ENCODE results near the gene RPL34.
"Not testable (repeated sequence)": the region's sequence is repeated elsewhere in the genome, so short reads cannot be mapped to it uniquely, and the experiment has no call there.

RPL34 gene

GRCh38 chr4:108620101-108620932, at the start of gene RPL34:
TSS of gene RPL34 (plus strand) at chr4:108620576. CDS start at chr4:108621960, 1,384 bp downstream.
- peak; percentile 97 for DNase-seq (ENCODE audit: low spot score)

- DNase-seq (ENCODE audit: low spot score): peak; percentile 45
Observed at GRCh38 chr4:108570993-108571569, 49.3 kb upstream of the RPL34 start.

- no peak for DNase-seq (ENCODE audit: low spot score)
Observed at GRCh38 chr4:108574402-108574801, 46.0 kb upstream of the RPL34 start.

- DNase-seq (ENCODE audit: low spot score): no peak
Observed at GRCh38 chr4:108581083-108581482, 39.3 kb upstream of the RPL34 start.

GRCh38 chr4:108586778-108587177, 33.6 kb upstream of the RPL34 start:
- no peak for DNase-seq (ENCODE audit: low spot score)

- no peak for DNase-seq (ENCODE audit: low spot score)
Observed at GRCh38 chr4:108588878-108589277, 31.5 kb upstream of the RPL34 start.

GRCh38 chr4:108589961-108590360, 30.4 kb upstream of the RPL34 start:
- DNase-seq (ENCODE audit: low spot score): no peak

- DNase-seq (ENCODE audit: low spot score): peak; percentile 8
Observed at GRCh38 chr4:108590776-108591175, 29.6 kb upstream of the RPL34 start.

- DNase-seq (ENCODE audit: low spot score): no peak
Observed at GRCh38 chr4:108592674-108592986, 27.7 kb upstream of the RPL34 start.

GRCh38 chr4:108594296-108594695, 26.1 kb upstream of the RPL34 start:
- not testable (repeated sequence) for DNase-seq (ENCODE audit: low spot score)

GRCh38 chr4:108596344-108596743, 24.0 kb upstream of the RPL34 start:
- DNase-seq (ENCODE audit: low spot score): no peak

- no peak for DNase-seq (ENCODE audit: low spot score)
Observed at GRCh38 chr4:108601106-108601505, 19.3 kb upstream of the RPL34 start.

- no peak for DNase-seq (ENCODE audit: low spot score)
Observed at GRCh38 chr4:108601532-108601931, 18.8 kb upstream of the RPL34 start.

- DNase-seq (ENCODE audit: low spot score): no peak
Observed at GRCh38 chr4:108602163-108602562, 18.2 kb upstream of the RPL34 start.

GRCh38 chr4:108607079-108607815, 13.1 kb upstream of the RPL34 start:
- DNase-seq (ENCODE audit: low spot score): no peak

- no peak for DNase-seq (ENCODE audit: low spot score)
Observed at GRCh38 chr4:108611365-108611764, 9.0 kb upstream of the RPL34 start.

- no peak for DNase-seq (ENCODE audit: low spot score)
Observed at GRCh38 chr4:108612365-108612764, 8.0 kb upstream of the RPL34 start.

GRCh38 chr4:108619372-108620100, 840 bp upstream of the RPL34 start:
- DNase-seq (ENCODE audit: low spot score): no peak

- no peak for DNase-seq (ENCODE audit: low spot score)
Observed at GRCh38 chr4:108620933-108621905, 843 bp downstream of the RPL34 start.

GRCh38 chr4:108622022-108622421, 1.6 kb downstream of the RPL34 start:
- no peak for DNase-seq (ENCODE audit: low spot score)

- no peak for DNase-seq (ENCODE audit: low spot score)
Observed at GRCh38 chr4:108622828-108623227, 2.5 kb downstream of the RPL34 start.
